K562 (cell line): Measurements from ENCODE around the gene TMEM179. TPM values are rescaled to one million over a fixed set of nuclear protein-coding genes. Genes with fewer than 3 reads are reported as not detected.
A peak's percentile ranks its signal among the peaks of the same experiment; 100 is the strongest.

Experiments
- ATF4 ChIP-seq: fragments of 450-650 bp; formaldehyde crosslinking; IDR thresholded peaks from 2 replicates; pipeline ENCODE4 v1.4.0; 2022; ENCODE audit warnings: mild to moderate bottlenecking, moderate library complexity
- ESRRA ChIP-seq: fragments of 450-650 bp; IDR thresholded peaks from 2 replicates; pipeline ENCODE4 v1.6.1; 2014; ENCODE audit warnings: low read depth, mild to moderate bottlenecking, moderate library complexity, borderline replicate concordance
- GATA2 ChIP-seq: sonication (generic); formaldehyde crosslinking; IDR thresholded peaks from 2 replicates; pipeline ENCODE4 v1.4.0; 2020; ENCODE audit warnings: mild to moderate bottlenecking, missing genetic modification reagents
- MEF2D ChIP-seq: conservative IDR thresholded peaks from 2 replicates; pipeline ENCODE4 v1.6.1; 2016; ENCODE audit warnings: low read depth, missing genetic modification characterization, missing compliant biosample characterization
- MLLT1 ChIP-seq, 2 experiments: fragments of 450-650 bp; IDR thresholded peaks; 2 replicates each; pipeline ENCODE4 v1.6.1; 2016
- NBN ChIP-seq: fragments of 450-650 bp; IDR thresholded peaks from 2 replicates; pipeline ENCODE4 v1.6.1; 2016; ENCODE audit warnings: low read depth, mild to moderate bottlenecking
- NCOA2 ChIP-seq, 2 experiments: fragments of 450-650 bp; IDR thresholded peaks; 2 replicates each; pipeline ENCODE4 v1.6.1; 2018; ENCODE audit warnings: mild to moderate bottlenecking in 2 of 2, moderate library complexity in 1 of 2; ENCODE audit not compliant: partially characterized antibody in 2 of 2
- NFRKB ChIP-seq: fragments of 450-650 bp; IDR thresholded peaks from 2 replicates; pipeline ENCODE4 v1.6.1; 2016; ENCODE audit warnings: low read depth
- RCOR1 ChIP-seq, 2 experiments: IDR thresholded peaks; 2 replicates each; pipeline ENCODE4 v1.6.1; 2012; ENCODE audit warnings: low read depth in 2 of 2, low read length in 2 of 2, borderline replicate concordance in 1 of 2, improper control_type of control experiment in 1 of 2
- SMARCA5 ChIP-seq: fragments of 450-650 bp; IDR thresholded peaks from 2 replicates; pipeline ENCODE4 v1.6.1; 2016
- TAF15 ChIP-seq: fragments of 200-400 bp; formaldehyde crosslinking; IDR thresholded peaks from 2 replicates; pipeline ENCODE4 v1.6.1; 2017; ENCODE audit warnings: mild to moderate bottlenecking, low read depth, low read length, moderate library complexity
- TFAP4 ChIP-seq: sonication (generic); formaldehyde crosslinking; IDR thresholded peaks from 2 replicates; pipeline ENCODE4 v1.8.0; 2022; ENCODE audit warnings: missing genetic modification reagents, mild to moderate bottlenecking, moderate library complexity, borderline replicate concordance
- UBTF ChIP-seq, 2 experiments: IDR thresholded peaks; 2 replicates each; pipeline ENCODE4 v1.6.1; 2012; ENCODE audit warnings: improper control_type of control experiment in 2 of 2, low read depth in 2 of 2, low read length in 2 of 2, borderline replicate concordance in 1 of 2
- ZNF23 ChIP-seq: fragments of 250-450 bp; sonication (Bioruptor Pico); IDR thresholded peaks from 2 replicates; pipeline ENCODE4 v1.4.0; 2020; ENCODE audit warnings: mild to moderate bottlenecking
- ZNF766 ChIP-seq: fragments of 200-800 bp; sonication (Bioruptor generic); conservative IDR thresholded peaks from 2 replicates; pipeline ENCODE4 v1.6.1; 2016; ENCODE audit warnings: missing genetic modification characterization, missing compliant biosample characterization
- polyA plus RNA-seq, 8 experiments: library from polyadenylated mRNA; depleted of rRNA in 4 of 8; stranded (reverse) in 5 of 8; unstranded in 3 of 8; fragments of >200 nt; fragmentation: Nextera tagmentation in 2 of 8; fragmentation: Illumina TruSeq in 1 of 8; extraction: Ambion mirVana in 2 of 8; extraction: Trizol in 1 of 8; gene quantifications; 2 replicates each; pipeline versions ENCODE4 v1.2.1 to v1.2.3, GENCODE V29; 2011 to 2014; ENCODE audit warnings: inconsistent platforms in 1 of 8, missing spikeins in 1 of 8
- total RNA-seq, 7 experiments: library from RNA; depleted of rRNA in 6 of 7; stranded (reverse); fragments of >200 nt in 6 of 7; fragmentation: Illumina TruSeq in 2 of 7; extraction: Trizol in 2 of 7; gene quantifications; 2 replicates each; pipeline versions ENCODE4 v1.2.1 to v1.2.3, GENCODE V29; 2011 to 2021; ENCODE audit warnings: low replicate concordance in 1 of 7

Gene TMEM179
- total and polyA plus RNA-seq, 9 of the 15 experiments (the other 6 are each of a cell fraction or from before 2014, with no cell fraction given), result not detected

- TF ChIP-seq MLLT1 (IDR thresholded peaks at IDR 0.05) (no peak), TAF15 (no peak), ZNF766 (CRISPR knock-in tag) (0 out of 2 replicates have a peak, but pooled peaks have one; percentile 37), ZNF23 (no peak), RCOR1 (IDR thresholded peaks at IDR 0.05; ENCODE audit: borderline replicate concordance in 1 of 2, low read depth in 2 of 2, low read length in 2 of 2) (peak in 1 of 2 experiments; percentile 46; a peak in 1 of 4 replicates), MEF2D (tag) (peak; percentile 68; the same call in 1 of the 2 replicates), ATF4 (CRISPR knock-in tag) (no peak), SMARCA5 (no peak; the same call in 1 of the 2 replicates), GATA2 (CRISPR knock-in tag) (peak; percentile 83), ESRRA (peak; percentile 15; the same call in 1 of the 2 replicates), UBTF (IDR thresholded peaks at IDR 0.05; ENCODE audit: borderline replicate concordance in 1 of 2, low read depth in 2 of 2, low read length in 2 of 2) (no peak), NCOA2 (IDR thresholded peaks at IDR 0.05; ENCODE audit: partially characterized antibody in 2 of 2) (no peak), NBN (no peak), NFRKB (no peak), TFAP4 (no peak)
Observed at GRCh38 chr14:104582662-104583061, 21.9 kb downstream of the TMEM179 start (continued).
